ENCODE results near the gene AP2A2. TPM values are rescaled to one million over a fixed set of nuclear protein-coding genes. Genes with fewer than 3 reads are reported as not detected.

Gene AP2A2
- total RNA-seq, 2 experiments from 2014 or later: 36.3 to 52.2 TPM

DNA sequence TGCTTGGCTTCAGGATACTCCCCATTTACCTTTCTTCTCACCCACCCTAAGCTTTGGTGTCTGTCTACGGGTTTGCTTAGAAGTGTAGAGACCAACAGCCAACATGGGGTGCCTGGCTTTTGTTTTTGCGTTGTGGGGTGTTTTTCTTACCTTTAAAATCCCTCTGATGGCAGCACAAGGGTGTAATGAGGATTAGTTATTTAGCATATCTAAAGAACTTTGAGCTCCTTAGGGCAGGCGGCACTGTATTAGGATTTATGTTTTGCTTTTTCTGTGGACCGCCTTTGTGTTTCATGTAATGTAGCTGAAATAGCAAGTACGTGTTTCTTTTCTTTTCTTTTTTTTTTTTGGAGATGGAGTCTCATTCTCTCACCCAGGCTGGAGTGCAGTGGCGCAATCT is 8.9 kb downstream of the AP2A2 start:
- no peak for DNase-seq
- CTCF ChIA-PET: interaction anchor here (1.2 to 1.6 kb wide), 2 partner anchors 9 to 110 kb away, joined by 3 to 4 read pairs; partner anchors contain the start of gene AP2A2

DNA sequence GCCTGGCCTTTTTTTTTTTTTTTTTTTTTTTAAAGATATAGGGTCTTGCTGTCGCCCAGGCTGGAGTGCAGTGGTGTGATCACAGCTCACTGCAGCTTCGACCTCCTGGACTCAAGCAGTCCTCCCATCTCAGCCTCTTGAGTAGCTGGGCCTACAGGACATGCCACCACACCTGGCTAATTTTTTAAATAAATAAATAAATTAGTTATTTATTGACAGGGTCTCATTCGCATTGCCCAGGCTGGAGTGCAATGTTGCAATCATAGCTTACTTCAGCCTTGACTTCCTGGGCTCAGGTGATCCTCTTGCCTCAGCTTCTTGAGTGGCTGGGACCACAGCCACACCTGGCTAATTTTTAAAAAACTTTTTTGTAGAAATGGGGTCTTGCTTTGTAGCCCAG is 10.5 kb downstream of the AP2A2 start:
- H3K4me3 Mint-ChIP-seq: no peak overlapping the region
- no peak for ATAC-seq
- H3K4me1 Mint-ChIP-seq: peaks cover 31% of the 10 kb centered on the region
- DNase-seq: no peak
- CTCF ChIA-PET: no interaction called here
- no peak overlapping the region for H3K27ac Mint-ChIP-seq
- H3K27me3 Mint-ChIP-seq: no peaks in the 10 kb centered on the region
- H3K9me3 Mint-ChIP-seq (ENCODE audit: low read depth): no peaks in the 10 kb centered on the region
- H3K36me3 Mint-ChIP-seq: no peaks in the 10 kb centered on the region

More for the DNA sequence above, 8.9 kb downstream of the AP2A2 start:
- Mint-ChIP-seq H3K27me3 (no peaks in the 10 kb centered on the region), H3K4me3 (no peak overlapping the region), H3K4me1 (peaks cover 27% of the 10 kb centered on the region), H3K9me3 (ENCODE audit: low read depth) (no peaks in the 10 kb centered on the region), H3K27ac (no peak overlapping the region), H3K36me3 (no peaks in the 10 kb centered on the region)
- ATAC-seq: no peak

DNA sequence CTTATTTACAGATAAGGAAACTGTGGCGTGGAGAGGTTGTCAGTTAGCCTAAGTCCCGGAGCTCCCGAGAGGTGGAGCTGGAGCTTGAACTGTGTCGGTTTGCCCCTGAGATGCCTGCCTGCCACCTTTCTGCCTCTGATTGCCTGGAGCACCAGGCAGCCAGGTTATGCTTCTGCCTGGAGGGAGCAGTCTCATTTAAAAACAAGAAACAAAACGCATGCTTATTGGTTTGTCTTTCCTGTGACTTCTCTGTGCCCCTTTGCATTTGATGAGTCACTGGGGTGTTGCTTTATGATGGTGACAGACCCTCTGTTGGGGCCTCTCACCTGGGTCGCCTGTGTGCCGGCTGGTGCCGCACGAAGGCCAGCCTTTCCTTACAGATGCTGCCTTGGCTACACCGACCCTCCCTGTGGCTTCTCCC is 12.2 kb downstream of the AP2A2 start:
- ATAC-seq (no peak), DNase-seq (no peak)
- Mint-ChIP-seq H3K4me1 (peaks cover 23% of the 10 kb centered on the region), H3K4me3 (no peak overlapping the region), H3K36me3 (no peaks in the 10 kb centered on the region), H3K9me3 (ENCODE audit: low read depth) (no peaks in the 10 kb centered on the region), H3K27ac (no peak overlapping the region), H3K27me3 (no peaks in the 10 kb centered on the region)
- CTCF ChIA-PET: interaction anchor here (0.6 kb wide), 1 partner anchor 8 kb away, joined by 3 read pairs; no protein-coding TSS in a partner anchor

DNA sequence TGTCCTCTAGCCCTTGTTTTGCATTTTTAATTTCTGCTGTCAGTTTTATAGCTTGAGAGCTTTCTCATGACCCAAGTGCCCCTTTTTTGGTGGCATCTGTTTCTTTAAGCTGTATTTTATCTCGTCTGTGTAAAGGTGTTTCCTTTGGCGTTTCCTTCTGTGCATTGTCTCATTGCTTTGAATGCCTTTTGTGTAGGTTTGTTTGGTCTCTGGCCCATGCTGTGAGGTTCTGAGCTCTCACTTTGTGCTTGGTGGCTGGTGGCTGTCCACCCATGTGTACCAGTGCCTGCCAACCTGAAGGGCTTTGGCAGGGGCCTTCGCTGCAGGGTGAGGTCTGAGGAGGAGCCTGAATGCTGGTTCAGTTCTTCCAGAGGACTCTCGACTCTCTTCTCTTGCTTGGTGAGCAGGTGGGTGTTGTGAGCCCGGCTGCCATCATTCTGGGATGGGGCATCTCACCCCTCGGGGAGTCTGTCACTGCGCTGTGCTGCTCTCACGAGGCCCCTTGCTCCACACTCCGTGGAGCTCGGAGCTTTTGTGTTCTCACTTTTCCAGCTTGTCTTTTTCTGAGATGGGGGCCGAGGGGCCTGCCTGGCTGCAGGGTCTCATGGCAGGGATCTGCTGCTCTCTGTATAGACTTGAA is 14.9 kb downstream of the AP2A2 start:
- Mint-ChIP-seq H3K4me1 (peaks cover 19% of the 10 kb centered on the region), H3K27ac (no peak overlapping the region), H3K4me3 (no peak overlapping the region), H3K27me3 (no peaks in the 10 kb centered on the region), H3K36me3 (peaks cover 11% of the 10 kb centered on the region), H3K9me3 (ENCODE audit: low read depth) (no peaks in the 10 kb centered on the region)
- DNase-seq (no peak), ATAC-seq (no peak)
- CTCF ChIA-PET: no interaction called here

DNA sequence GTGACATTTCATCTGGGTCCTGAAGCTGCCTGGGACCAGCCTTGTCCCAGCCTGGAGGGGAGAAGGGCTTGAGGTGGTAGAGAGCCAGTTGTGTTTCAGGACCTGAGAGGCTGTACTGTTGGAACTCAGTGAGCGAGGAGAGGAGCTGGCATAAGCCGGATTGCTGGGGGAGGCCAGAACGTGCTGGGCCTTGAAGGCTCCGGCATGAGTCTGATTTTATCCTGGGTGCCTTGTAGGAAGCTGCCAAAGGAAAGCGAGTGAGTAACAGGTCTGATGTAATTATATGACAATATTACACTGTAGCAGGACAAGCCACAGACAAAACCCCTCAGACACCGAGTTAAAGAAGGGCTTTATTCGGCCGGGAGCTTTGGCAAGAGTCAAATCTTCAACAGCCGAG is 17.2 kb downstream of the AP2A2 start:
- CTCF ChIA-PET: no interaction called here
- Mint-ChIP-seq H3K4me1 (peaks cover 8% of the 10 kb centered on the region), H3K4me3 (no peak overlapping the region), H3K27me3 (no peaks in the 10 kb centered on the region), H3K9me3 (ENCODE audit: low read depth) (no peaks in the 10 kb centered on the region), H3K36me3 (peaks cover 17% of the 10 kb centered on the region), H3K27ac (no peak overlapping the region)
- DNase-seq (no peak), ATAC-seq (no peak)

DNA sequence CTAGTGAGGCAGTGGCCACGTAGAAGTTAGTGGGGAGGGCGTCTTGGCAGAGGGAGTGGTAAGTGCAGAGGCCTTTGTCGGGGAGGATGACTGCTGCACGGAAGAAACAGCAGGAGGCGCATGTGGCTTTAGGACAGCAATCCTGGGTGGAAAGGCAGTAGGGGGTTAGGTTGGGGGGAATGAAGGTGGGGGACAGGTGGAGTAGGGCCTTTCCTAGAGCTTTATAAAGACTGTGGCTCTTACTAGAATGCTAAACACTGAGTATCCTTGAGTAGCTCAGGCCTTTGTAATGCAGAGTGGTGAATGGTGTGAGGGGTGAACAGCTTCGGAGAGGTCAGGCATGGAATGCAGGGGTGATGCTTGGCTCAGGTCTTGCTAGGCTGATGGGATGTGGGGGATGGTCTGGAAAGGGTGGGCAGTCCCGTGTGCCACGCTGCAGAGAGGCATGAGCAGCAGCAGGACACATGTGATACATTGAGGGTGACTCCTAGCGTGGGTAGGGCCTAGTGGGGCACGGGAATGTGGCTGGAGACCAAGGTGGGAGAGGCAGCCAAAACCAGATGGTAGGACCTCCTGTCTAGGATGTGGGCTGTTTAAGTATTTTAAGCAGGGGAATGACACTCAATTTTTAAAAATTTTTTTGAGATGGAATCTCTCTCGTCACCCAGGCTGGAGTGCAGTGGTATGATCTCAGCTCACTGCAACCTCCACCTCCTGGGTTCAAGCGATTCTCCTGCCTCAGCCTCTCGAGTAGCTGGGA is 19.2 kb downstream of the AP2A2 start:
- DNase-seq: no peak
- ATAC-seq: no peak
- H3K4me1 Mint-ChIP-seq: peaks cover 6% of the 10 kb centered on the region
- H3K4me3 Mint-ChIP-seq: no peak overlapping the region
- no peak overlapping the region for H3K27ac Mint-ChIP-seq
- CTCF ChIA-PET: no interaction called here
- no peaks in the 10 kb centered on the region for H3K27me3 Mint-ChIP-seq
- H3K9me3 Mint-ChIP-seq (ENCODE audit: low read depth): peaks cover 3% of the 10 kb centered on the region
- H3K36me3 Mint-ChIP-seq: peaks cover 31% of the 10 kb centered on the region

DNA sequence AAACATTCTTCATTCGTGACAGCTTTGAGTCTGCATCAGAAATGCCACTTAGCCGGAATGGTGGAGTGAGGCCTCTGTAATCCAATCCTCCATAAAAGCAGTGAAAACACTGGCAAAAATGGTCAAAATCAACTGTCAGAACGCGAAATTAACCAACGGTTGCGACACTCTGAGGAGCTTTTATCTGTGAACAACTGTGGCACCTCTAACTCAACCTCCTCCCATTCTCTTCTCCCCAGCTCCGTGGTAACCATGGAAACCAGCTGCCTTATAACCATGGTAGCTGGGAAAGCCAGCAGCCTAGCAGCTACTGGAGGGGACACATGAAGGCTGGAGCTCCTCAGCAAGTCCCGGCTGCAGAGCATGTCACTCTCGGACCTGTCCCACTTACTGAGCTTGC is 20.3 kb downstream of the AP2A2 start:
- Mint-ChIP-seq H3K27ac (no peak overlapping the region), H3K4me1 (peaks cover 1% of the 10 kb centered on the region), H3K4me3 (no peak overlapping the region), H3K36me3 (peaks cover 33% of the 10 kb centered on the region), H3K9me3 (ENCODE audit: low read depth) (peaks cover 4% of the 10 kb centered on the region), H3K27me3 (no peaks in the 10 kb centered on the region)
- DNase-seq: no peak
- ATAC-seq: no peak
- CTCF ChIA-PET: no interaction called here

DNA sequence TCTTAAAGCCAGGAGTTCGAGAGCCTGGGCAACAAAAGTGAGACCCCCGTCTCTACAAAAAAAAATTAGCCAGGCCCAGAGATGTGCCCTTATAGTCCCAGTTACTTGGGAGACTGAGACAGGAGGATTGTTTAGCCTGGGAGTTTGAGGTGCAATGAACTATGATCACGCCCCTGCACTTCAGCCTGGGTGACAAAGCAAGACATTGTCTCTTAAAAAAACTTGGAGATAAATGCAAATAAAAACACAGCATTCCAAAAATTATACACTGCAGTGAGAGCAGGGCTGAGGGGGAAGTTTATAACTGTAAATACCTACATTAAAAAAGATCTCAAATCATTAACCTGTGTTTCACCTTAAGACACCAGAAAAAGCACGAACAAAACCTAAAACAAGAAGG is 22.1 kb downstream of the AP2A2 start:
- CTCF ChIA-PET: no interaction called here
- DNase-seq: no peak
- Mint-ChIP-seq H3K4me1 (no peaks in the 10 kb centered on the region), H3K36me3 (peaks cover 33% of the 10 kb centered on the region), H3K27ac (no peak overlapping the region), H3K27me3 (no peaks in the 10 kb centered on the region), H3K4me3 (no peak overlapping the region), H3K9me3 (ENCODE audit: low read depth) (peaks cover 4% of the 10 kb centered on the region)
- no peak for ATAC-seq

DNA sequence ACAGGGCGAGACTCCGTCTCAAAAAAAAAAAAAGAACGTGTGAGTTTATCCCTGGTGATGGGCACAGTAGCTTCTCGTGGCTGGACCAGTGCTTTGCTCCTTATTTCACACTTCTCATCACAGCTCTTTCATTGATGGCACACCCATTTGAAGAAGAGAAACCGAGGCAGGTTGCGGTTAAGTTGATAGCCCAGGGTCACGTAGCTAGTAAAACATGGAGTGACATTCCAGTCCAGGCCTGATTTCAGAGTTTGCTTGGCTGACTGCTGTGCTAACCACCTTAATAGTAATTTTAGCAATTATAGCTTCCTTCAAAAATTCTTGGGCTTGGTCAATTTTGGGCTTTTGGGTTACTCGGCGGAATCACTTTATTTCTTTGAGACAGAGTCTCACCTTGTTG is 25.8 kb downstream of the AP2A2 start:
- CTCF ChIA-PET: no interaction called here

DNA sequence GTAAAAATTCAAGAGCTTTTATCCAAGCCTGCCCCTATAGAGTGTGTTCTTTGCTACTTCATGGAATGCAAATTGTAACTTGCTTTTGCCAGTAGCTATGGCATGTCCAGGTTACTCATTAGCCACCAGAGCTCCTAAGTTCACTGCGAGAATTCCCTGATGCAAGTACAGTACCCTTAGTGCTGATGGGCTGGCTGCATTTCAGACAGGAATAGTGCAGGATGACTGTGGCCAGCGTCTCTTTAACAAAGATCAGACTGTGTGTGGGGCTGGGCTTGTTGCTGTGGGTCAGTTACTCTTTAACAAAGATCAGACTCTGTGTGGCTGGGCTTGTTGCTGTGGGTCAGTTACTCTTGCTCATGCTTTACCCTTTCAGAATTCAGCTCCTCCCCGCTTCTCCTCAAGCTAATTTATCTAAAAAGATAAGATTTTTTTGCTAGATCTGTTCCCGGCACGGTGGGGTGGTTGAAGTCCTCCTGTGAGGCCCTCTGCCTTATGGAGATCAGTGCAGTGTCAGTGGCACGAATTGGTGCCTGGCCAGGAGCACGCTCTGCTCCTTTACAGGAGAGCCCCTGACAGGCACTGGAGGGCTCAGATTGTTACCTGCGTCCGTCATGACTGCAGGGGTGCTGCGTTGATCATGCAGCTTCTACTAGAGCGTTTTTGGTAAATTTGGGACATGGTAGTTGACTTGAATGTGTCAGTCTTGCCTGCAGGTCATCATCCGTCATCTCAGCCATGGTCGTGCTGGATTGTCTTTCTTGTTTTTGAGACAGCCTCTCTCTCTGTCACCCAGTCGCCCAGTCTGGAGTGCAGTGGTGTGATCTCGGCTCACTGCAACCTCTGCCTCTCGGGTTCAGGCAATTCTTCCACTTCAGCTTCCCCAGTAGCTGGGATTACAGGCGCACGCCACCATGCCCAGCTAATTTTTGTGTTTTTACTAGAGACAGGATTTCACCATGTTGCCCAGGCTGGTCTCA is 27.0 kb downstream of the AP2A2 start:
- H3K9me3 Mint-ChIP-seq (ENCODE audit: low read depth): peaks cover 4% of the 10 kb centered on the region
- H3K36me3 Mint-ChIP-seq: peaks cover 17% of the 10 kb centered on the region
- CTCF ChIA-PET: no interaction called here
- DNase-seq: no peak
- no peak overlapping the region for H3K27ac Mint-ChIP-seq
- H3K4me1 Mint-ChIP-seq: peaks cover 2% of the 10 kb centered on the region
- H3K27me3 Mint-ChIP-seq: no peaks in the 10 kb centered on the region
- H3K4me3 Mint-ChIP-seq: no peak overlapping the region
- ATAC-seq: no peak

More for the DNA sequence above, 25.8 kb downstream of the AP2A2 start:
- H3K27ac Mint-ChIP-seq: no peak overlapping the region
- peaks cover 4% of the 10 kb centered on the region for H3K9me3 Mint-ChIP-seq (ENCODE audit: low read depth)
- peaks cover 2% of the 10 kb centered on the region for H3K4me1 Mint-ChIP-seq
- peaks cover 19% of the 10 kb centered on the region for H3K36me3 Mint-ChIP-seq
- H3K27me3 Mint-ChIP-seq: no peaks in the 10 kb centered on the region
- H3K4me3 Mint-ChIP-seq: no peak overlapping the region
- no peak for DNase-seq
- ATAC-seq: no peak

DNA sequence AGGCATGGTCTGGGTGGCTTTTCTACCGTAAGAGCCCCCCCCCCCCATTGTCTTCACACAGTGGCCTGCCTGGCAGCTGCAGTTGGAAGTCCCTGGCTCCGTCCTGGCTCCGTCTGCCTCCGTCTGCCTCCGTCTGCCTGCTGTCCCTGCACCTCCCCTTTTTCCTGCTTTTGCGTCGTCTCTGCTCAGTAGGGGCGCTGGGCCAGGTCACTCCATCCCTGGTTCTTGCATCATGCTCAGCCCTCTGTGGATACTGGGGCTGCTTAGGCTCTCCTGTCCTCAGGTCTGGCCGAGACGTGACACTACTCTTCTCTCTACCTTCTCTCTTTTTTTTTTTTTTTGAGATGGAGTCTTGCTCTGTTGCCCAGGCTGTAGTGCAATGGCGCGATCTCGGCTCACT is 27.8 kb downstream of the AP2A2 start:
- no peak overlapping the region for H3K27ac Mint-ChIP-seq
- no peaks in the 10 kb centered on the region for H3K27me3 Mint-ChIP-seq
- H3K4me3 Mint-ChIP-seq: no peak overlapping the region
- DNase-seq (no peak), ATAC-seq (no peak)
- H3K9me3 Mint-ChIP-seq (ENCODE audit: low read depth): peaks cover 4% of the 10 kb centered on the region
- peaks cover 11% of the 10 kb centered on the region for H3K36me3 Mint-ChIP-seq
- peaks cover 2% of the 10 kb centered on the region for H3K4me1 Mint-ChIP-seq
- CTCF ChIA-PET: no interaction called here

DNA sequence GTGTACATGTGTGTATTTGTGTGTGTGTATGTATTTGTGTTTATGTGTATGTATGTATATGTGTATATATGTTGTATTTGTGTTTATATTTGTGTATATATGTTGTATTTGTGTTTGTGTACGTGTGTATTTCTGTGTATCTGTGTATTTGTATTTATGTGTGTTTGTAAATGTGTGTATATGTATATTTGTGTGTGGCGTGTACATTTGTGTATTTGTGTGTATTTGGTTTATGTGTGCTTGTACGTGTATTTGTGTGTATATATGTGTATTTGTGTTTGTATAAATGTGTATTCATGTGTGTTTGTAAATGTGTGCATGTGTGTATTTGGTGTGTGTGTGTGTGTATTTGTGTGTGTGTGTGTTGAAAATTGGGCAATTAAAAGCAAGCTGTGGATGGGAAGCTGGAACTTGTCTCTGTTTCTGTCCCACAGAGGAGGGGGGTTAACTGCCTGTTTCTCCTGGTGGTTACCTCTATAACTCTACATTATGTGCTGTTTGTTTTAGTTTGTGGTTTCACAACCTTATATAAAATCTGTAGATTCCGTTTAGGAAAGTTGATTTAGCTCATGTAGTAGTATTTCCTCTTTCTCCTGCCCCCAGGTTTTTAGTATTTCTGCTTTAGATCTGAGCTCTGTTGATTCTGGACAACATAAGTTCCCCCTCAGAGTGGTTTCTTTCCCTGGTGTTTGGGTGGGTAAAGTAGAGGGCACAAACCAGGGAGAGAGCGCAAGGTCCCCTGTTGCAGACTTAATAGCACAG is 28.9 kb downstream of the AP2A2 start:
- no peak overlapping the region for H3K27ac Mint-ChIP-seq
- peaks cover 2% of the 10 kb centered on the region for H3K4me1 Mint-ChIP-seq
- H3K4me3 Mint-ChIP-seq: no peak overlapping the region
- peaks cover 4% of the 10 kb centered on the region for H3K36me3 Mint-ChIP-seq
- H3K9me3 Mint-ChIP-seq (ENCODE audit: low read depth): peaks cover 4% of the 10 kb centered on the region
- CTCF ChIA-PET: no interaction called here
- ATAC-seq: no peak
- H3K27me3 Mint-ChIP-seq: no peaks in the 10 kb centered on the region
- DNase-seq: no peak

Data from activated CD8-positive, alpha-beta memory T cell treated with anti-CD3 and anti-CD28 coated beads, Interleukin-2, amount 10 ng/mL, durations not matched to agents 7 days and 5 days (primary cell).